Calu3 (cell line): Measurements from ENCODE around the gene RAB3IL1. TPM values are rescaled to one million over a fixed set of nuclear protein-coding genes. Genes with fewer than 3 reads are reported as not detected.
A peak's percentile ranks its signal among the peaks of the same experiment; 100 is the strongest.

ENCODE experiments used
- BruUV-seq: library from RNA; stranded (reverse); fragments of 400-500 nt; replicated peaks from 2 replicates; lab custom pipeline; 2021; lab: Mats Ljungman, UMichigan
- CTCF ChIA-PET: fragments of 300-600 bp; sonication (Branson Sonifier 250); formaldehyde crosslinking; loops from one replicate; lab custom pipeline; 2022; ENCODE audit warnings: antibody characterized with exemption; lab: Charles Lee
- DNase-seq: peaks from one replicate; pipeline ENCODE4 v3.0.0; 2022
- H3K27ac Mint-ChIP-seq: one replicate; pipeline ENCODE4 v1.8.0; 2022; ENCODE audit warnings: mixed read lengths; ENCODE audit not compliant: unreplicated experiment
- H3K27me3 Mint-ChIP-seq: one replicate; pipeline ENCODE4 v1.8.0; 2022; ENCODE audit warnings: mixed read lengths; ENCODE audit not compliant: unreplicated experiment
- H3K36me3 Mint-ChIP-seq: one replicate; pipeline ENCODE4 v1.8.0; 2022; ENCODE audit warnings: mild to moderate bottlenecking, moderate library complexity, mixed read lengths; ENCODE audit not compliant: insufficient read depth, unreplicated experiment
- H3K4me1 Mint-ChIP-seq: one replicate; pipeline ENCODE4 v1.8.0; 2022; ENCODE audit warnings: mild to moderate bottlenecking, low read depth, mixed read lengths; ENCODE audit not compliant: unreplicated experiment
- H3K4me3 Mint-ChIP-seq: one replicate; pipeline ENCODE4 v1.8.0; 2022; ENCODE audit warnings: mild to moderate bottlenecking, low read depth, moderate library complexity, mixed read lengths; ENCODE audit not compliant: unreplicated experiment
- H3K9me3 Mint-ChIP-seq: one replicate; pipeline ENCODE4 v1.8.0; 2022; ENCODE audit warnings: low read depth, mixed read lengths; ENCODE audit not compliant: unreplicated experiment
- intact Hi-C: fragments of 100-400 bp; cut with micrococcal nuclease; formaldehyde crosslinking; loops from one replicate; pipeline ENCODE4 v1.10.0; 2022; ENCODE audit not compliant: unreplicated experiment
- total RNA-seq: library from RNA; stranded (reverse); gene quantifications from 2 replicates; pipeline ENCODE4 v1.2.3, GENCODE V29; 2022
- TF ChIP-seq, protein P1 (sequence below): fragments of 200-600 bp; IDR thresholded peaks from one replicate; pipeline ENCODE4 v1.8.0; 2022; ENCODE audit warnings: antibody characterized with exemption; ENCODE audit not compliant: unreplicated experiment

Gene RAB3IL1
- total RNA-seq, 1 experiment from 2014 or later, result 0.76 TPM

DNA sequence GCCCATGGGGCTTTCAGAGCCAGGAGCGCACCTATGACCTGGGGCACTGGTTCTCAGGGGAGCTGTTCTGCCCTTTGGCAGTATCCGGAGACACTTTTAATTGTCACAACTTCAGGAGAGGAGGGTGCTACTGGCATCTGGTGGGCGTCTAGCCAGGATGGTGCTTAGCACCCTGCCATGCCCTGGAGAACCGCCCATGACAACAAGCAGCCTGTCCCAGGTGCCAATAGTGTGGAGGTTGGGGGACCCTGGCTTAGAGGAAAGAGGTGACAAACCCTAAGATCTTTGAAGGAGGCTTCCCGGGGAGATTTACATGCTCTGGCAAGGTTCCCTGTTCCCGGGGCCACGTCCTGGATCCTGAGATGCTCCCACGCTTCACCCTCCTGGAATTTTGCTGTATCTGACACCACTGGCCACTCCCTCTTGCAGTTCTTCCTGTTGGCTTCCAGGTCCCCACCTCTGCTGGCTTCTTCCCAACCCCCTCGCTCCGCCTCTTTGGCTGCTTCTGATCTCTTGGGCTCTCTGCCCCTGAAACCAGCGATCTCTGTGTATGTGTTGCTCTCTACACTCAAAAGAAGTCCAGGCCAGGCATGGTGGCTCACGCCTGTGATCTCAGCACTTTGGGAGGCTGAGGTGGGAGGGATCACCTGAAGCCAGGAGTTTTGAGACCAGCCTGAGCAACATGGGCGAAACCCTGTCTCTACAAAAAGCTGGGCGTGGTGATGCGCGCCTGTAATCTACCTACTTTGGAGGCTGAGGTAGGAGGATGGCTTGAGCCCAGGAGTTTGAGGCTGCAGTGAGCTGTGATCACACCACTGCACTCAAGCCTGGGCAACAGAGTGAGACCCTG lies 57.1 kb downstream of the RAB3IL1 start:
- H3K27me3 Mint-ChIP-seq, result no peaks in the 10 kb centered on the region
- peak; percentile 22 for DNase-seq
- intact Hi-C loops, result no loop called here
- TF ChIP-seq, protein P1, sequence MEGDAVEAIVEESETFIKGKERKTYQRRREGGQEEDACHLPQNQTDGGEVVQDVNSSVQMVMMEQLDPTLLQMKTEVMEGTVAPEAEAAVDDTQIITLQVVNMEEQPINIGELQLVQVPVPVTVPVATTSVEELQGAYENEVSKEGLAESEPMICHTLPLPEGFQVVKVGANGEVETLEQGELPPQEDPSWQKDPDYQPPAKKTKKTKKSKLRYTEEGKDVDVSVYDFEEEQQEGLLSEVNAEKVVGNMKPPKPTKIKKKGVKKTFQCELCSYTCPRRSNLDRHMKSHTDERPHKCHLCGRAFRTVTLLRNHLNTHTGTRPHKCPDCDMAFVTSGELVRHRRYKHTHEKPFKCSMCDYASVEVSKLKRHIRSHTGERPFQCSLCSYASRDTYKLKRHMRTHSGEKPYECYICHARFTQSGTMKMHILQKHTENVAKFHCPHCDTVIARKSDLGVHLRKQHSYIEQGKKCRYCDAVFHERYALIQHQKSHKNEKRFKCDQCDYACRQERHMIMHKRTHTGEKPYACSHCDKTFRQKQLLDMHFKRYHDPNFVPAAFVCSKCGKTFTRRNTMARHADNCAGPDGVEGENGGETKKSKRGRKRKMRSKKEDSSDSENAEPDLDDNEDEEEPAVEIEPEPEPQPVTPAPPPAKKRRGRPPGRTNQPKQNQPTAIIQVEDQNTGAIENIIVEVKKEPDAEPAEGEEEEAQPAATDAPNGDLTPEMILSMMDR, result no peak
- no peaks in the 10 kb centered on the region for H3K36me3 Mint-ChIP-seq
- H3K9me3 Mint-ChIP-seq, result no peaks in the 10 kb centered on the region
- H3K4me1 Mint-ChIP-seq, result peaks cover 9% of the 10 kb centered on the region
- CTCF ChIA-PET, result no interaction called here
- no peak overlapping the region for H3K4me3 Mint-ChIP-seq
- H3K27ac Mint-ChIP-seq, result no peak overlapping the region
- no TSS peak for BruUV-seq

DNA sequence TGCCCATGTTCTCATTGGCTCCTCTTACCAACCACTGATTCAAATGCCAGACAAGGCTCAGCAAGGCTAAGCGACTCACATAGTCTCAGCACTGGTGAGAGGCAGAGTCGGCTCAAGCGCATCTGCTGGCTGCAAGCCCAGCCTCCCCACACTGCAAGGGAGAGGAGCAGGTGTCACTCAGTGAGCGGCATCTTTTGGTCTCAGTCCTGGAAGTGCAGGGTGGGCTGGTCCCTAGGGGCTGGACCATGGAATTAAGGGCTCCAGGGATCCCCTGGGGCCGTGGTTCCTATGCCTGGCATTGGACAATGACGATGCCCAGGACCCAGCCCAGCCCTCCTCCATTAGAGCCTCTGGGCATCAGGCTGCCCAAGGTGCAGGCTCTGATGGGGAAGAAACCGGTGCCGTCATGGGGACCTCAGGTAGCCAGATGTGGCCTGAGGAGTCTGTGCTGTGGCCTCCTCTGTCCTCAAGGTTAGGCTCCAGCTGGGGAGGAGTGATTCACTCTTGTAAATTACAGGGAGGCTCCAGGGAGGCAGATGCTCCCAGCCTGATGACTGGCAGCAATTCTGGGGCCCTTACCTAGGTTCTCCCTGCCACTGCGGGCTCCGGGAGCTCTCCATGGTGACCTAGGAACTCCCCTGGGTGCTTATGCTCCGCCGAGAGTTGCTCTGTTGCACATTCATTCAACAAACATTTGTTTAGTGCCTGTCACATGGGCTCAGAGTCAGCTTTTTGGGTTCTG lies 61.3 kb downstream of the RAB3IL1 start:
- intact Hi-C loops, result no loop called here
- H3K4me1 Mint-ChIP-seq, result peaks cover 9% of the 10 kb centered on the region
- TF ChIP-seq, protein P1, result no peak
- BruUV-seq, result no TSS peak
- no peaks in the 10 kb centered on the region for H3K9me3 Mint-ChIP-seq
- H3K27ac Mint-ChIP-seq, result no peak overlapping the region
- no peak for DNase-seq
- no peaks in the 10 kb centered on the region for H3K36me3 Mint-ChIP-seq
- H3K27me3 Mint-ChIP-seq, result no peaks in the 10 kb centered on the region
- no peak overlapping the region for H3K4me3 Mint-ChIP-seq
- CTCF ChIA-PET, result no interaction called here

DNA sequence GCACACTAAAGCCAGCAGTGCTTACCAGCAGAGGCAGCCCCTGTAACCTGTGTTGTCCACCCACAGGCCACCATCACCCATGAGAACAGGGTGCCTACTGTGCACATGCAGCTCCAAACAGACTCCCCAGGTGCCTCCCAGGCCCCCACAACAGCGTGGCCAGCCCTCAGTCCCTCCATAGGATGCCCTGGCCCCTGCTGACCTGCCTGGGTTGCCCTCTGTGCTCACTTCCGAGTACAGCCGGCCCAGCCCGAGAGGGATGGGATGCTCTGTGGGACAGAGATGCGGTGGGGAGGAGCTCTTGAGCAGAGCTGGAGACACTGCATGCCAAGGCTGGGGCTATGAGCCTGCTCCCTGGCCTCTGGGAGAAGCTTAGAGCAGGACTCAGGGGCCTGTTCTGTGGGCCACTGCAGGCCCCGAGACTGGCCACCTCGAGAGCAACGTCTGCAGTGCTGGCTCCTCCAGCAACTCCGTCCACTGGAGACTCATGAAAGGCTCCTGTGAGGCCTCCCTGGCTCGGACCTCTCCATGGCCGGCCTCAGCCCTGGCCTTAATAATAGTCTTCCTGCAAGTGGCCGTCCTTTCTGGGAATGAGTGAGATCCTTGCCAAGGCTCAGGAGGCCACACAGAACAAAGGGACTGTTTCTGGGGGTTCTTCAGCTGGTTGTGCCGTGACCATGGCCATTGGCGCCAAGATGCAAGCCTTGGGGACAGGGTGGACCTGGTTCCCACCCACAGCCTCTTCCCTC lies 62.2 kb downstream of the RAB3IL1 start:
- Mint-ChIP-seq H3K27ac (no peak overlapping the region), H3K27me3 (no peaks in the 10 kb centered on the region), H3K4me1 (peaks cover 3% of the 10 kb centered on the region), H3K4me3 (no peak overlapping the region), H3K36me3 (no peaks in the 10 kb centered on the region), H3K9me3 (no peaks in the 10 kb centered on the region)
- CTCF ChIA-PET, result no interaction called here
- no TSS peak for BruUV-seq
- intact Hi-C loops, result no loop called here
- DNase-seq, result no peak
- TF ChIP-seq, protein P1, result no peak

GRCh38 chr11:61854206-61854895 lies 63.0 kb downstream of the RAB3IL1 start:
- TF ChIP-seq, protein P1, result no peak
- CTCF ChIA-PET, result no interaction called here
- H3K4me3 Mint-ChIP-seq, result no peak overlapping the region
- intact Hi-C loops, result no loop called here
- BruUV-seq, result no TSS peak
- no peaks in the 10 kb centered on the region for H3K9me3 Mint-ChIP-seq
- H3K36me3 Mint-ChIP-seq, result no peaks in the 10 kb centered on the region
- no peaks in the 10 kb centered on the region for H3K4me1 Mint-ChIP-seq
- no peak overlapping the region for H3K27ac Mint-ChIP-seq
- H3K27me3 Mint-ChIP-seq, result no peaks in the 10 kb centered on the region
- no peak for DNase-seq
